Stimulated activated CD4-positive, alpha-beta T cell treated with anti-CD3 and anti-CD28 coated beads, Interleukin-2, amount 100 ng/mL, for 48 hours (primary cell): Measurements from ENCODE around the gene FRZB.
"Not testable (repeated sequence)": the region's sequence is repeated elsewhere in the genome, so short reads cannot be mapped to it uniquely, and the experiment has no call there.

ENCODE experiments used
- DNase-seq, 2 donors: peaks; one replicate each; pipeline ENCODE4 v3.0.0-alpha.2; 2020

The FRZB gene

GRCh38 chr2:182866461-182867406 lies at the start of gene FRZB:
Gene FRZB (minus strand): TSS chr2:182866637. CDS start chr2:182866552, 85 bp downstream.
- no peak for DNase-seq

GRCh38 chr2:182915369-182916326 lies 49.2 kb upstream of the FRZB start:
- no peak for DNase-seq

GRCh38 chr2:182914852-182915251 lies 48.4 kb upstream of the FRZB start:
- DNase-seq, result no peak

- DNase-seq, result no peak
These were observed 46.6 kb upstream of the FRZB start for GRCh38 chr2:182913064-182913463.

GRCh38 chr2:182912518-182912915 lies 46.1 kb upstream of the FRZB start:
- DNase-seq, result no peak

- DNase-seq, result no peak
These were observed 45.5 kb upstream of the FRZB start for GRCh38 chr2:182911813-182912517.

GRCh38 chr2:182910965-182911364 lies 44.5 kb upstream of the FRZB start:
- DNase-seq, result no peak

- DNase-seq, result no peak
These were observed 40.8 kb upstream of the FRZB start for GRCh38 chr2:182907081-182907830.

GRCh38 chr2:182906454-182906853 lies 40.0 kb upstream of the FRZB start:
- no peak for DNase-seq

GRCh38 chr2:182904844-182905243 lies 38.4 kb upstream of the FRZB start:
- DNase-seq, result no peak

GRCh38 chr2:182903566-182903965 lies 37.1 kb upstream of the FRZB start:
- DNase-seq, result no peak

GRCh38 chr2:182901748-182902147 lies 35.3 kb upstream of the FRZB start:
- no peak for DNase-seq

- DNase-seq, result no peak
These were observed 32.3 kb upstream of the FRZB start for GRCh38 chr2:182898718-182899117.

- no peak for DNase-seq
These were observed 30.7 kb upstream of the FRZB start for GRCh38 chr2:182897137-182897536.

GRCh38 chr2:182895798-182896197 lies 29.4 kb upstream of the FRZB start:
- no peak for DNase-seq

- no peak for DNase-seq
These were observed 28.7 kb upstream of the FRZB start for GRCh38 chr2:182895169-182895568.

- DNase-seq, result no peak
These were observed 27.7 kb upstream of the FRZB start for GRCh38 chr2:182894174-182894573.

- no peak for DNase-seq
These were observed 27.2 kb upstream of the FRZB start for GRCh38 chr2:182893666-182894065.

GRCh38 chr2:182893035-182893434 lies 26.6 kb upstream of the FRZB start:
- not testable (repeated sequence) for DNase-seq

- no peak for DNase-seq
These were observed 25.2 kb upstream of the FRZB start for GRCh38 chr2:182891611-182892010.

GRCh38 chr2:182890773-182891378 lies 24.4 kb upstream of the FRZB start:
- no peak for DNase-seq

GRCh38 chr2:182890305-182890704 lies 23.9 kb upstream of the FRZB start:
- DNase-seq, result no peak
